ENCODE data around the gene C6orf132.

GRCh38 chr6:42105156-42105648 lies 37.2 kb downstream of the C6orf132 start:
- no peak for TF ChIP-seq CTCF (IDR thresholded peaks at IDR 0.05)
- no peak for TF ChIP-seq POLR2A (IDR thresholded peaks at IDR 0.05)
- TF ChIP-seq EP300 (IDR thresholded peaks at IDR 0.05), result no peak
- no peak for TF ChIP-seq POLR2AphosphoS5 (IDR thresholded peaks at IDR 0.05)
